K562 (cell line): ENCODE results near the gene RPL22L1. TPM values are rescaled to one million over a fixed set of nuclear protein-coding genes. Genes with fewer than 3 reads are reported as not detected.
"Not testable (repeated sequence)": the region's sequence is repeated elsewhere in the genome, so short reads cannot be mapped to it uniquely, and the experiment has no call there.

Experiments
- ATAC-seq: fragments of 200-7000 bp; cut with Tn5 transposase; 3 replicates; pipeline ENCODE4 v1.9.1; 2020; ENCODE audit warnings: moderate library complexity
- BruUV-seq: library from RNA; stranded (reverse); fragments of 400-500 nt; replicated peaks from 2 replicates; lab custom pipeline; 2021; lab: Mats Ljungman, UMichigan
- CTCF ChIA-PET: fragments of 300-600 bp; formaldehyde crosslinking; extraction: SDS; loops from one replicate; lab custom pipeline; 2021; ENCODE audit warnings: low intra/inter-chr PET ratio; lab: Yijun Ruan, JAX
- POLR2A ChIA-PET: fragments of 300-600, 350-650 bp; sonication (Branson Sonifier 250); formaldehyde crosslinking; extraction: SDS; loops from one replicate; lab custom pipeline; 2021; ENCODE audit warnings: antibody characterized with exemption, inconsistent platforms; lab: Yijun Ruan, JAX
- DNase-seq, 4 experiments: peaks; one replicate each; pipeline versions ENCODE4 v3.0.0 to v3.0.0-alpha.2; 2011 to 2018; ENCODE audit warnings: low spot score in 3 of 4, mixed read lengths in 3 of 4; ENCODE audit errors: extremely low read depth in 1 of 4
- FAIRE-seq: peaks from 2 replicates; lab custom pipeline; 2011; peaks lifted over from hg19 to GRCh38; lab: Jason Lieb, UNC
- H2AFZ ChIP-seq: 2 replicates; pipeline ENCODE4 v1.6.0; 2011; ENCODE audit warnings: low read depth, low read length, control low read depth, inconsistent platforms
- H3K27ac ChIP-seq: fragments of 200-600 bp; 3 replicates; pipeline ENCODE4 v1.8.0; 2011; ENCODE audit warnings: low read depth, mild to moderate bottlenecking, control low read depth, inconsistent platforms, low read length, moderate library complexity, mixed read lengths; ENCODE audit errors: extremely low read depth
- H3K27me3 ChIP-seq, 2 experiments: fragments of 300-600 bp in 1 of 2; 2 replicates in 1 of 2; 3 replicates in 1 of 2; pipeline versions ENCODE4 v1.6.0 to v1.8.0; 2011; ENCODE audit warnings: inconsistent platforms in 2 of 2, low read length in 2 of 2, mild to moderate bottlenecking in 1 of 2, mixed read lengths in 1 of 2, moderate library complexity in 1 of 2; ENCODE audit not compliant: control insufficient read depth in 2 of 2, insufficient read depth in 2 of 2
- H3K36me3 ChIP-seq: fragments of 300-600 bp; 3 replicates; pipeline ENCODE4 v1.8.0; 2011; ENCODE audit warnings: mild to moderate bottlenecking, low read length, inconsistent platforms; ENCODE audit not compliant: control insufficient read depth, insufficient read depth
- H3K4me1 ChIP-seq, 2 experiments: fragments of 200-600 bp in 1 of 2; replicated peaks in 1 of 2; 2 replicates in 1 of 2; 3 replicates in 1 of 2; pipeline versions ENCODE4 v1.5.1 to v1.8.0; 2011; ENCODE audit warnings: inconsistent platforms in 2 of 2, low read length in 2 of 2, mild to moderate bottlenecking in 1 of 2, mixed read lengths in 1 of 2, moderate library complexity in 1 of 2; ENCODE audit not compliant: control insufficient read depth in 2 of 2, insufficient read depth in 2 of 2
- H3K4me2 ChIP-seq: 2 replicates; pipeline ENCODE4 v1.6.1; 2011; ENCODE audit warnings: low read length, control low read depth, inconsistent platforms, mixed read lengths; ENCODE audit not compliant: insufficient read depth
- H3K4me3 ChIP-seq: fragments of 200-600 bp; sonication (generic), shearing (Covaris generic); 2 replicates; pipeline ENCODE4 v1.5.1; 2016; ENCODE audit warnings: control low read depth, inconsistent platforms
- H3K79me2 ChIP-seq: fragments of 200-600 bp; 3 replicates; pipeline ENCODE4 v1.8.0; 2011; ENCODE audit warnings: low read length, inconsistent platforms; ENCODE audit not compliant: control insufficient read depth, insufficient read depth
- H3K9ac ChIP-seq, 2 experiments: 2 replicates each; pipeline versions ENCODE4 v1.6.0 to v1.6.1; 2011; ENCODE audit warnings: low read depth in 2 of 2, low read length in 2 of 2, control low read depth in 1 of 2, inconsistent platforms in 1 of 2, mild to moderate bottlenecking in 1 of 2, mixed read lengths in 1 of 2; ENCODE audit not compliant: insufficient read depth in 1 of 2
- H3K9me1 ChIP-seq: one replicate; pipeline ENCODE4 v1.6.0; 2011; ENCODE audit warnings: inconsistent platforms, mild to moderate bottlenecking, low read length, moderate library complexity; ENCODE audit not compliant: control insufficient read depth, insufficient read depth
- H3K9me3 ChIP-seq: replicated peaks from 2 replicates; pipeline ENCODE4 v1.5.1; 2011; ENCODE audit warnings: low read depth, low read length, inconsistent platforms; ENCODE audit not compliant: control insufficient read depth, insufficient read depth
- H4K20me1 ChIP-seq: replicated peaks from 2 replicates; pipeline ENCODE4 v1.6.1; 2011; ENCODE audit warnings: low read length, inconsistent platforms, mixed read lengths; ENCODE audit not compliant: control insufficient read depth, insufficient read depth
- ARNT ChIP-seq, 2 experiments: fragments of 450-650 bp; IDR thresholded peaks; 2 replicates each; pipeline ENCODE4 v1.6.1; 2016; ENCODE audit warnings: mild to moderate bottlenecking in 1 of 2
- HIVEP1 ChIP-seq: fragments of 250-450 bp; sonication (Bioruptor Pico); IDR thresholded peaks from 2 replicates; pipeline ENCODE4 v1.4.0; 2020; ENCODE audit warnings: mild to moderate bottlenecking
- NR2C1 ChIP-seq, 2 experiments: fragments of 450-650 bp; IDR thresholded peaks; 2 replicates each; pipeline ENCODE4 v1.6.1; 2017; ENCODE audit warnings: mild to moderate bottlenecking in 2 of 2, antibody characterized with exemption in 1 of 2, inconsistent platforms in 1 of 2, missing compliant biosample characterization in 1 of 2, missing genetic modification characterization in 1 of 2
- NR4A1 ChIP-seq, 2 experiments: fragments of 250-450 bp in 1 of 2; fragments of 450-650 bp in 1 of 2; sonication (Bioruptor Pico) in 1 of 2; IDR thresholded peaks; 2 replicates each; pipeline versions ENCODE4 v1.4.0 to v1.6.1; 2016 to 2020; ENCODE audit warnings: mild to moderate bottlenecking in 2 of 2, missing compliant biosample characterization in 1 of 2, missing genetic modification characterization in 1 of 2, moderate library complexity in 1 of 2
- PTRF ChIP-seq: fragments of 450-650 bp; IDR thresholded peaks from 2 replicates; pipeline ENCODE4 v1.6.1; 2016; ENCODE audit warnings: mild to moderate bottlenecking, missing genetic modification characterization, missing compliant biosample characterization
- PYGO2 ChIP-seq: fragments of 450-650 bp; IDR thresholded peaks from 2 replicates; pipeline ENCODE4 v1.6.1; 2016; ENCODE audit warnings: mild to moderate bottlenecking, missing genetic modification characterization, moderate library complexity, missing compliant biosample characterization
- SMAD4 ChIP-seq: fragments of 250-450 bp; sonication (Bioruptor Pico); conservative IDR thresholded peaks from 2 replicates; pipeline ENCODE4 v1.8.0; 2021; ENCODE audit warnings: inconsistent platforms, mild to moderate bottlenecking, moderate library complexity
- TEAD1 ChIP-seq, 2 experiments: fragments of 450-650 bp in 1 of 2; sonication (generic) in 1 of 2; formaldehyde crosslinking; IDR thresholded peaks; 2 replicates each; pipeline versions ENCODE4 v1.4.0 to v1.8.0; 2020 to 2022; ENCODE audit warnings: mild to moderate bottlenecking in 2 of 2, missing genetic modification reagents in 1 of 2
- ZFP1 ChIP-seq: fragments of 450-650 bp; formaldehyde crosslinking; IDR thresholded peaks from 2 replicates; pipeline ENCODE4 v1.4.0; 2020; ENCODE audit warnings: mild to moderate bottlenecking, mixed read lengths
- ZNF212 ChIP-seq: fragments of 450-650 bp; formaldehyde crosslinking; IDR thresholded peaks from 2 replicates; pipeline ENCODE4 v1.4.0; 2020; ENCODE audit warnings: mild to moderate bottlenecking
- ZNF668 ChIP-seq: fragments of 250-450 bp; sonication (Bioruptor Pico); IDR thresholded peaks from 2 replicates; pipeline ENCODE4 v1.8.0; 2022; ENCODE audit warnings: mild to moderate bottlenecking, inconsistent platforms
- WGBS: fragments of 100-300 bp; shearing (Covaris generic); methylation state at CpG from one replicate; pipeline ENCODE4 v1.1.6; 2016; ENCODE audit warnings: low coverage, mixed read lengths; ENCODE audit not compliant: insufficient coverage; ENCODE audit errors: missing lambda C conversion rate; 5-methylcytosine and 5-hydroxymethylcytosine counted together
- in situ Hi-C: fragments of 300-500 bp; cut with MboI; formaldehyde crosslinking; loops from 4 replicates; pipeline ENCODE4 v1.15.0; 2018; ENCODE audit warnings: inconsistent platforms, mixed read lengths
- intact Hi-C: fragments of 100-400 bp; cut with micrococcal nuclease; formaldehyde crosslinking; loops from 2 replicates; pipeline ENCODE4 v1.14.2; 2022
- polyA plus RNA-seq, 8 experiments: library from polyadenylated mRNA; depleted of rRNA in 4 of 8; stranded (reverse) in 5 of 8; unstranded in 3 of 8; fragments of >200 nt; fragmentation: Nextera tagmentation in 2 of 8; fragmentation: Illumina TruSeq in 1 of 8; extraction: Ambion mirVana in 2 of 8; extraction: Trizol in 1 of 8; gene quantifications; 2 replicates each; pipeline versions ENCODE4 v1.2.1 to v1.2.3, GENCODE V29; 2011 to 2014; ENCODE audit warnings: inconsistent platforms in 1 of 8, missing spikeins in 1 of 8
- total RNA-seq, 7 experiments: library from RNA; depleted of rRNA in 6 of 7; stranded (reverse); fragments of >200 nt in 6 of 7; fragmentation: Illumina TruSeq in 2 of 7; extraction: Trizol in 2 of 7; gene quantifications; 2 replicates each; pipeline versions ENCODE4 v1.2.1 to v1.2.3, GENCODE V29; 2011 to 2021; ENCODE audit warnings: low replicate concordance in 1 of 7
- TF ChIP-seq, protein P1 (sequence below): fragments of 250-450 bp; sonication (Bioruptor Pico); IDR thresholded peaks from 2 replicates; pipeline ENCODE4 v1.4.0; 2020
- TF ChIP-seq, protein P2 (sequence below): fragments of 250-450 bp; sonication (Bioruptor Pico); IDR thresholded peaks from 2 replicates; pipeline ENCODE4 v1.4.0; 2020; ENCODE audit warnings: borderline replicate concordance

The RPL22L1 gene
- total and polyA plus RNA-seq, 9 of the 15 experiments (the other 6 are each of a cell fraction or from before 2014, with no cell fraction given) = 53.9 to 198 (median 108) TPM

DNA sequence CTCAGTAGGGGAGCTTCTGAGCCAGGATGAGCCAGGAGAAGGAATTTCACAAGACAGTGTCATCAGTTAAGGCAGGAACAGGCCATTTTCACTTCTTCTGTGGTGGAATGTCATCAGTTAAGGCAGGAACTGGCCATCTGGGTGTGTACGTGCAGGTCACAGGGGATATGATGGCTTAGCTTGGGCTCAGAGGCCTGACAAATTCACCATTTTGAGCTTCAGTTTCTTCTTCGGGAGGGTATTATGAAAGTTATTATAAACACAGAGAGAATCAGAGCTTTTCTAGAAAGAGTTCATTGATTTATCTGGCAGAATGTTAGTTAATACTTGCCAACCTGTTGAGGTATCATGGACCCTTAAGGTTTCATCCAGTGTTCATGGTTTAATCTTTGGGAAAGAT lies 46.4 kb downstream of the RPL22L1 start:
- H3K27ac ChIP-seq; H3K27me3 ChIP-seq; FAIRE-seq; ATAC-seq; H3K9me3 ChIP-seq; H3K4me3 ChIP-seq; CTCF ChIA-PET; H3K9me1 ChIP-seq; in situ Hi-C loops; H3K9ac ChIP-seq; H3K79me2 ChIP-seq; H4K20me1 ChIP-seq; H3K4me1 ChIP-seq; POLR2A ChIA-PET; BruUV-seq; intact Hi-C loops; H3K4me2 ChIP-seq; H3K36me3 ChIP-seq; DNase-seq; TF ChIP-seq NR2C1 (IDR thresholded peaks at IDR 0.05); NR4A1 (CRISPR knock-in tag; IDR thresholded peaks at IDR 0.05): not testable (repeated sequence)
- WGBS = 33% methylated on average over 2 of the region's 2 CpGs
- H2AFZ ChIP-seq = peak overlapping the region; percentile 57
- TF ChIP-seq, protein P1, sequence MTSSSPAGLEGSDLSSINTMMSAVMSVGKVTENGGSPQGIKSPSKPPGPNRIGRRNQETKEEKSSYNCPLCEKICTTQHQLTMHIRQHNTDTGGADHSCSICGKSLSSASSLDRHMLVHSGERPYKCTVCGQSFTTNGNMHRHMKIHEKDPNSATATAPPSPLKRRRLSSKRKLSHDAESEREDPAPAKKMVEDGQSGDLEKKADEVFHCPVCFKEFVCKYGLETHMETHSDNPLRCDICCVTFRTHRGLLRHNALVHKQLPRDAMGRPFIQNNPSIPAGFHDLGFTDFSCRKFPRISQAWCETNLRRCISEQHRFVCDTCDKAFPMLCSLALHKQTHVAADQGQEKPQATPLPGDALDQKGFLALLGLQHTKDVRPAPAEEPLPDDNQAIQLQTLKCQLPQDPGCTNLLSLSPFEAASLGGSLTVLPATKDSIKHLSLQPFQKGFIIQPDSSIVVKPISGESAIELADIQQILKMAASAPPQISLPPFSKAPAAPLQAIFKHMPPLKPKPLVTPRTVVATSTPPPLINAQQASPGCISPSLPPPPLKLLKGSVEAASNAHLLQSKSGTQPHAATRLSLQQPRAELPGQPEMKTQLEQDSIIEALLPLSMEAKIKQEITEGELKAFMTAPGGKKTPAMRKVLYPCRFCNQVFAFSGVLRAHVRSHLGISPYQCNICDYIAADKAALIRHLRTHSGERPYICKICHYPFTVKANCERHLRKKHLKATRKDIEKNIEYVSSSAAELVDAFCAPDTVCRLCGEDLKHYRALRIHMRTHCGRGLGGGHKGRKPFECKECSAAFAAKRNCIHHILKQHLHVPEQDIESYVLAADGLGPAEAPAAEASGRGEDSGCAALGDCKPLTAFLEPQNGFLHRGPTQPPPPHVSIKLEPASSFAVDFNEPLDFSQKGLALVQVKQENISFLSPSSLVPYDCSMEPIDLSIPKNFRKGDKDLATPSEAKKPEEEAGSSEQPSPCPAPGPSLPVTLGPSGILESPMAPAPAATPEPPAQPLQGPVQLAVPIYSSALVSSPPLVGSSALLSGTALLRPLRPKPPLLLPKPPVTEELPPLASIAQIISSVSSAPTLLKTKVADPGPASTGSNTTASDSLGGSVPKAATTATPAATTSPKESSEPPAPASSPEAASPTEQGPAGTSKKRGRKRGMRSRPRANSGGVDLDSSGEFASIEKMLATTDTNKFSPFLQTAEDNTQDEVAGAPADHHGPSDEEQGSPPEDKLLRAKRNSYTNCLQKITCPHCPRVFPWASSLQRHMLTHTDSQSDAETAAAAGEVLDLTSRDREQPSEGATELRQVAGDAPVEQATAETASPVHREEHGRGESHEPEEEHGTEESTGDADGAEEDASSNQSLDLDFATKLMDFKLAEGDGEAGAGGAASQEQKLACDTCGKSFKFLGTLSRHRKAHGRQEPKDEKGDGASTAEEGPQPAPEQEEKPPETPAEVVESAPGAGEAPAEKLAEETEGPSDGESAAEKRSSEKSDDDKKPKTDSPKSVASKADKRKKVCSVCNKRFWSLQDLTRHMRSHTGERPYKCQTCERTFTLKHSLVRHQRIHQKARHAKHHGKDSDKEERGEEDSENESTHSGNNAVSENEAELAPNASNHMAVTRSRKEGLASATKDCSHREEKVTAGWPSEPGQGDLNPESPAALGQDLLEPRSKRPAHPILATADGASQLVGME = peak; percentile 96
- TF ChIP-seq ZNF668 (peak; percentile 91), SMAD4 (0 out of 2 replicates have a peak, but pooled peaks have one; percentile 27), ARNT (IDR thresholded peaks at IDR 0.05) (peak; percentile 70 to 93; a peak in 2 of 4 replicates), PTRF (tag) (peak; percentile 50; the same call in 1 of the 2 replicates), PYGO2 (peak; percentile 40; the same call in 1 of the 2 replicates), NR2C1 (tag; IDR thresholded peaks at IDR 0.05) (peak; percentile 66; the same call in 1 of the 2 replicates), NR4A1 (tag; IDR thresholded peaks at IDR 0.05) (peak; percentile 74; the same call in 1 of the 2 replicates), ZFP1 (CRISPR knock-in tag) (peak; percentile 46; the same call in 1 of the 2 replicates), HIVEP1 (peak; percentile 69; the same call in 1 of the 2 replicates), TEAD1 (CRISPR knock-in tag; IDR thresholded peaks at IDR 0.05) (peak in 1 of 2 experiments; percentile 24; a peak in 1 of 4 replicates), ZNF212 (0 out of 2 replicates have a peak, but pooled peaks have one; percentile 37)
- TF ChIP-seq, protein P2, sequence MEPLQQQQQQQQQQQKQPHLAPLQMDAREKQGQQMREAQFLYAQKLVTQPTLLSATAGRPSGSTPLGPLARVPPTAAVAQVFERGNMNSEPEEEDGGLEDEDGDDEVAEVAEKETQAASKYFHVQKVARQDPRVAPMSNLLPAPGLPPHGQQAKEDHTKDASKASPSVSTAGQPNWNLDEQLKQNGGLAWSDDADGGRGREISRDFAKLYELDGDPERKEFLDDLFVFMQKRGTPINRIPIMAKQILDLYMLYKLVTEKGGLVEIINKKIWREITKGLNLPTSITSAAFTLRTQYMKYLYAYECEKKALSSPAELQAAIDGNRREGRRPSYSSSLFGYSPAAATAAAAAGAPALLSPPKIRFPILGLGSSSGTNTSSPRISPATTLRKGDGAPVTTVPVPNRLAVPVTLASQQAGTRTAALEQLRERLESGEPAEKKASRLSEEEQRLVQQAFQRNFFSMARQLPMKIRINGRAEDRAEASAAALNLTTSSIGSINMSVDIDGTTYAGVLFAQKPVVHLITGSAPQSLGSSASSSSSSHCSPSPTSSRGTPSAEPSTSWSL (CRISPR knock-in tag) = 0 out of 2 replicates have a peak, but pooled peaks have one; percentile 42
